ENCODE data around the gene WDR46.
"Not testable (repeated sequence)": the region's sequence is repeated elsewhere in the genome, so short reads cannot be mapped to it uniquely, and the experiment has no call there.

The WDR46 gene

DNA sequence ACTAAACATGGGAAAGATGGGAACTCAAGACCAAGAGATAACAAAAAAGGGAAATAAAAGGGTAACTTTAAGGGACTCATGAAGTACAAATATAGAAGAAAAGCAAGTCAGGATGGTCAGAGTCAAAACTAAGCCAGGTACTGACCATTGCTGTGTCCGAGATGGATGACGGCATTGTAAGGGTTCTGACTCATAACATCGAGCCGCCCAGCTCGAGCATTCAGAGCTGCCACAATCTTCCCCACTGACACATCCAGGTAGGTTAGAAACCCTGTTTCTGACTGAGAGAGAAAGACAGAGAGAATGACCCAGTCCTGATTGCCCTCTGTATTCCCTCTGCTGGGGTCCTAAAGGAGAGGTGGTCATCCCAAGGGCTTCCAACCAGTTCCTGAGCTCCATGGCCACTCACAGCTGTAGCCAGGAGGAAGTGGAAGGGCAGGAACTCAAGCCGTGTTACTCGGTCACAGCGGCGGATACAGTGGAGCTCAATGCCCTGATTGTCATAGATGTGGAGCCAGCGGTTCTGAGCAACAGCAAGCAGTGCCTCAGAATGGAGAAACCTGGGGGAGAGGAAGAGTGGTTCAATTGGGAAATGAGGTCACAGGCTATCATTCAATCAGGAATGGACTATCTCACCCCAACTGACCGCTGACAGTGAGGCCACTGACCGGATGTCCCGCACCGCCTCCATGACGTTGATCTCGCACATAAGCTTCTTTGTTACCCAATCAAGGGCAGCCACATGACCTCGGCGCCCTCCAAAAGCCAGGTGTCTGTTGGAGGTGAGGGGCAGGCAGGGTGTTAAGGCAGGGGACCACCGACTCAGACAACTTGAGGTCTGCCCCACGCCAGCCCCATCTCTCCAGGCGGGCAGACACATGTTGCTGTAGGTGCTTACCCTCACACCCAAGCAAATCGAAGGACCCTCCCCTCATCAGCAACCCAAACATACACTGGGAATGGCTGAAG is 1.8 kb downstream of the WDR46 start:
- DNase-seq: no peak

DNA sequence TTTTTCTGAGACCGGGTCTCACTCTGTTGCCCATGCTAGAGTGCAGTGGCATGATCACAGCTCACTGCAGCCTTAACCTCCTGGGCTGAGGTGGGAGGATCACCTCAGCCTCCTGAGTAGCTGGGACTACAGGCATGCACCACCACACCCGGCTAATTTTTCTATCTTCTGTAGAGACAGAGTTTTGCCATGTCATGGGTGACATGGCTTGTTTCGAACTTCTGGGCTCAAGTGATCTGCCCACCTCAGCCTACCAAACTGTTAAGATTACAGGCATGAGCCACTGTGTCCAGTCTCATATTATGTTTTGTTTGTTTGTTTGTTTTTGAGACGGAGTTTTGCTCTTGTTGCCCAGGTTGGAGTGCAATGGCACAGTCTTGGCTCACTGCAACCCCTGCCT is 3.8 kb downstream of the WDR46 start:
- not testable (repeated sequence) for DNase-seq

DNA sequence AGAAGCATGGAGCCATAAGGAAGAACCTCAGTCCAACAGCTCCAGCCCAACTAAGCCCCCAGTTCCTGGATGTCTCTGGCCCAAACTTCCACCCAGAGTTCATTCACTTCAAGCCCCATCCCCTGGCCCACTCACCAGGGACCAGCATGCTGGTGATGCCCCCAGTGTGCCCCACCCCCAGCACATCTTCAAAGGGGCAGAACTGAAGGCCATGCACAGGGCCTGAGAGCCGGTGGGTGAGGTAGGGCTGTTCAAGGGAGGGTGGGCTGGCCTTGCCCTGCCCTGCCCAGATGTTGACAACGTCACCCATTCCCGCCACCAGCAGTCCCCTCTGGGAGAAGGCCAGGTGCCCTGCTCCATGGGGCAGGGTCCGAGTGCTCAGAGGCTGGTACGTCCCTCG is 8.5 kb downstream of the WDR46 start:
- no peak for DNase-seq

DNA sequence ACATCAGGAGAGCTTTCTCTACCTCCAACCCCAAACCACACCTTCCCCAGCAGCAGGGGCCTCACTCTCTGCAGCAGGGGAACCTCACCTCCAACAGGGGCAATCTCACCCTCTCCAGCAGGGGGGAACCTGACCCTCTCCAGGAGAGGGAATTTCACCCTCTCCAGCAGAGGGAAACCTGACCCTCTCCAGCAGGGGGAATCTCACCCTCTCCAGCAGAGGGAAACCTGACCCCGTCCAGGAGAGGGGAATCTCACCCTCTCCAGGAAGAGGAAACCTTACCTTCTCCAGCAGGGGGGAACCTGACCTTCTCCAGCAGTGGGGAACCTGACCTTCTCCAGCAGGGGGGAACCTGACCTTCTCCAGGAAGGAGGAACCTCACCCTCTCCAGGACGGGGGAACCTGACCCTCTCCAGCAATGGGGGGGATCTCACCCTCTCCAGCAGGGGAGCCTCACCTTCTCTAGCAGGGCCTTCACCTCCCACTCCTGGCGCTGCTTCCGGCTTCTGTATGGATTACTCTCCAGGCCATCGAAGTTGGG is 9.0 kb downstream of the WDR46 start:
- no peak for DNase-seq

DNA sequence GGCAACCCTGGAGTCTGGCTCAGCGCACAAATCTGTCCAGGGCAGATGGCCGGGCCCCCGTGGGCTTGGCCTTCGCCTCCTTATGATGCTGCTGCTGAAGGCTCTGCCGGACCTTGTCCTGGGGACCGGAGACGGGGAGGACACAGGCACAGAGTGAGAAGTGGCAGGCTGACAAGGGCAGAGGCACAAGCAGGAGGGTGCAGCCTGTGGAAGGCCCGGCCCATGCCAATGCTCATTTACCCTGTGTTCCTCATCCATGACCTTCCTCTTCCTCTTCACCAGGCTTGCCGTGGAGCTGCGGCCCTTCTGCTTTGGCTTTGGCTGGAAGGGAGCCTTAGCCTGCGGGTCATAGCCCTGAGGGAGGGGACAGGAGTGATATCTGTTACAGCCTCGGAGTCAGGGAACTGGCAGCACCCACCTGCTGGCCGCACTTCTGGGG is 9.8 kb downstream of the WDR46 start:
- DNase-seq: no peak

DNA sequence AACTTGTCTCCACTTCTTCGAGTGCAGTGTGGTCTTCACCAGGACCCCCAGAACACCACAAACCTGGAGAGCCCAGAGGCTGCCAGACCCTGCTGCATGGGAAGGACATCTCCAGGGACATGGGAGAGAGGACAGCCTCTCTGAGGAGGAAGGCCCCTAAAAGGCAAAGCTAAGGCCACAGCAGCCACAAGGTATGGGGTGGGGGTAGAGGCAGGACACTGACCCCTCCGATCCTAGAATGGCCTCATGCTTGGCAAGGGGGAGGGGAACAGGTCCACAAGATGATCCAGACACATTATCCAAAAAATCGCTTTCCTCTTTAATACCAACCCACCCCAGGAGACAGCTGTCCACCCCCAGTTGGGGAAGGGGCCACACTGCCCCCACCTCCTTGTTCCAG is 10.2 kb downstream of the WDR46 start:
- no peak for DNase-seq

DNA sequence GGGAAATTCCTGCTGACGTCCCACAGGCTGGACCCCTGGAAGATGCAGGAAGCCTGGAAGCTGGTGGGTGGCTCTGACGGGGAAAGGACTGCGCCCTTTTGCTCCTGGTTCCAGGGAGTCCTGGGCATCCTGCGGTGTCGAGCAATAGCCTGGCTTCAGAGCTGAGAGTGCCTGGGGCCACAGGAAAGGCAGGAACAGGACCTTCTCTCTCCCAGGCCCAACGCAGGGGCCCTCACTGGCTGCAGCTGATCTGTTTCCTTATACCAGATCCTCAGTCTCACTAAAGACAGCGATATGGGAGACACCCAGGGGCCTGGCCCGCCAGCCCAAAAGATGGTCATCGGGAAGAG is 10.7 kb downstream of the WDR46 start:
- DNase-seq: no peak

DNA sequence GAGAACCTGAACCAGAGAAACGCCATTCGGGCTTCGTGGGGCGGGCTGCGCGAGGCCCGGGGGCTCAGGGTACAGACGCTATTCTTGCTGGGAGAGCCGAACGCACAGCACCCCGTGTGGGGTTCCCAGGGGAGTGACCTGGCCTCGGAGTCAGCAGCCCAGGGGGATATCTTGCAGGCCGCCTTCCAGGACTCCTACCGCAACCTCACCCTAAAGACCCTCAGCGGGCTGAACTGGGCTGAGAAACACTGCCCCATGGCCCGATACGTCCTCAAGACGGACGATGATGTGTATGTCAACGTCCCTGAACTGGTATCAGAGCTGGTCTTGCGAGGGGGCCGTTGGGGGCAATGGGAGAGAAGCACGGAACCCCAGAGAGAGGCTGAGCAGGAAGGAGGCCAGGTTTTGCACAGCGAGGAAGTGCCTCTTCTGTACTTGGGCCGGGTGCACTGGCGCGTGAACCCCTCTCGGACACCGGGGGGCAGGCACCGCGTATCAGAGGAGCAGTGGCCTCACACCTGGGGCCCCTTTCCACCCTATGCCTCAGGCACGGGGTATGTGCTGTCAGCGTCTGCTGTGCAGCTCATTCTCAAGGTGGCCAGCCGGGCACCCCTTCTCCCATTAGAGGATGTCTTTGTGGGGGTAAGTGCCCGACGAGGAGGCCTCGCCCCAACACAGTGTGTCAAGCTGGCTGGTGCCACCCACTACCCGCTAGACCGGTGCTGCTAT is 11.2 kb downstream of the WDR46 start:
- no peak for DNase-seq

DNA sequence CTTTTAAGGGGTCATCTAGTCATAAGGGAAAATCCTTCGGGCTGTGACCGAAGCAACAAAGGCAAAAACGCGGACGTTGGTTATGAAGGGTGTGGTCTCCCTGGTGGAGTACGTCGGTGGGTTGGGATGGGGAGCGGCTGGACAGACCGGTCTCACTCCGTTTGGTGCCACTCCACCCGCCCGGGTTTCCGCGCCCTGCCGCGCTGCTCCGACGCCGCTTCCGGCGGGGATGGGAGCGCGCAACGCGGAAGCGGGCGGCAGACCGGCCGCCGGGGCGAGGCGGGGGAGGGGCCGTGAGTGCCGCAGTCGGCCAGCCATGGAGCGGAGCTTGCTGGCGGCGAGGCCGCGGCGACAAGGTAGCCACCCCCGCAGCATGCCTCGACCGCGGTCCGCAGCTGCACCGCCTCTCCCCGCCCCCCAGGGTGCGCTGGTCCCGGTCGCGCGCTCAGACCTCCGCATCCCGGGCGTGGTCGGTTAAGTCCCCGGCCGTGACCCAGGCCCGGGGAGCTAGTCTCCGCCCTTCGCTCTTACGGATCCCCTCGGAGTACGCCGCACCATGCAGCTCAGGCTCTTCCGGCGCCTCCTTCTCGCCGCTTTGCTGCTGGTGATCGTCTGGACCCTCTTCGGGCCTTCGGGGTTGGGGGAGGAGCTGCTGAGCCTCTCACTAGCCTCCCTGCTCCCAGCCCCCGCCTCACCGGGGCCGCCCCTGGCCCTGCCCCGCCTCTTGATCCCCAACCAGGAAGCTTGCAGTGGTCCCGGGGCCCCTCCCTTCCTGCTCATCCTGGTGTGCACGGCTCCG is 12.0 kb downstream of the WDR46 start, which contains the start of gene B3GALT4:
TSS of gene B3GALT4 (plus strand) at position 260 of the 799 bp plus-strand sequence. CDS start at position 557, 297 bp downstream.
- DNase-seq: peak; percentile 45 to 65 (median 57)

DNA sequence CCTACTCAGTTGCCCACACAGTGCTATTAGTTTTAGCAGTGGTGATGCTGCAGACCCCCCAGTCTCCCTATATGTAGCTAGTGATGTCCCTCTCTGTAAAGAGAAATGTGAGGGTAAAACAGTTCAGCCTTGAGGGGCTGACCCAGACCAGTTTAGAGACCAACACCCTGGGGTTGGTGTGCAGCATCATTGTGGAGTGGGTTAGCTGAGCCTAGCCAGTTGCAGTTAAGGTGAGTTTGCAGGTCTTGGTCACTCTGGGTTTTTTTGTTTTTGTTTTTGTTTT is 12.5 kb downstream of the WDR46 start:
- no peak for DNase-seq

DNA sequence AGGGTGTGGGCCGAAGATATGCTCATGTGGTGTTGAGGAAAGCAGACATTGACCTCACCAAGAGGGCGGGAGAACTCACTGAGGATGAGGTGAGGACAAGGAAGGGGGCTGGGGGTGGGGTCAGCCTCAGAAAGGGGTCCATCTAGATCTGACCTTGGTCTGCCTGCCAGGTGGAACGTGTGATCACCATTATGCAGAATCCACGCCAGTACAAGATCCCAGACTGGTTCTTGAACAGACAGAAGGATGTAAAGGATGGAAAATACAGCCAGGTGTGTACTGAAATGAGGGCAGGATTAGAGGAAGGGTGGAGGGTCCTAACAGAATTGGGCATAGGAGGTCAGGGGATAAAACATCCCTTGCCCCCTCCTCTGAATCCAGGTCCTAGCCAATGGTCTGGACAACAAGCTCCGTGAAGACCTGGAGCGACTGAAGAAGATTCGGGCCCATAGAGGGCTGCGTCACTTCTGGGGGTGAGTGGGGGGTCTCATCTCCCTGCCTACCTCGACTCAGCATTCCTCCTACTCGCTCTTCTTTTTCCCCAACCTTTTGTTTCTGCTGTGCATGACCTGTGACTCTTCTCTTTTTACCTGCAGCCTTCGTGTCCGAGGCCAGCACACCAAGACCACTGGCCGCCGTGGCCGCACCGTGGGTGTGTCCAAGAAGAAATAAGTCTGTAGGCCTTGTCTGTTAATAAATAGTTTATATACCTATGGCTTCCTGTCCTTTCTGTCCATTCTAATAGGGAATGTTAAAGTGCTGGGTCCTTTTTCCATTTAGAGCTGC is 13.1 kb downstream of the WDR46 start:
- not testable (repeated sequence) for DNase-seq

DNA sequence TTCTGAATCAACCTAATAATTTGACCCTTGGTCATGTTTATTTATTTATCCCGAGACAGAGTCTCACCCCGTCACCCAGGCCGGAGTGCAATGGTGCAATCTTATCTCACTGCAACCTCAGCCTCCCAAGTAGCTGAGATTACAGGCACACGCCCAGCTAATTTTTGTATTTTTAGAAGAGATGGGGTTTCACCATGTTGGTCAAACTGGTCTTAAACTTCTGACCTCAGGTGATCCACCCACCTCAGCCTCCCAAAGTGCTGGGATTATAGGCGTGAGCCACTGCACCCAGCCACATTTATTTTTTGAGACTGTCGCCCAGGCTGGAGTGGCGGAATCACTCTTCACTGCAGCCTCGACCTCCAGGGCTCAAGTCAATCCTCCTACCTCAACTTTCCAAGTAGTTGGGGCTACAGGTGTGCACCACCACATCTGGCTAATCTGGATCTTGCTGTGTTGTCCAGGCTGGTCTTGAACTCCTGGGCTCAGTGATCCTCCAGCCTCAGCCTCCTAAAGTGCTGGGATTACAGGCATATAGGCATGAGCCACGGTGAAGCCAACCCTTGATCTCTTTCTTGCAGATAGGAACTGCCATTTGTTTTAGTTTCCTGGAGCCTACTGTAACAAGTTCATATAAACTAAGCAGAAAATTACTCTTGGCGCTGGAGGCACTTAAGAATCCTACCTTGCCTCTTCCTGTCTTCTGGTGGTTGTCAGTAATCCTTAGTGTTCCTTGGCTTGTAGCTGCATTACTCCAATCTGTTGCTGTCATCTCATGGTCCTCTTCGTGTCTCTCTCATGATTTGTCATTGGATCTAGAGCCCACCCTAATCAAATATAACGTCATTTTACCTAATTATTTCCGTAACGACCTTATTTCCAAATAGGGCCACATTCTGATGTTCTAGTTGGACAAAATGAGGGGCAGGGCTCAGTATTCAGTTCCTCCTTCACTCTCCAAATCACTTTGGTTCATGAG is 14.8 kb downstream of the WDR46 start:
- DNase-seq: no peak

DNA sequence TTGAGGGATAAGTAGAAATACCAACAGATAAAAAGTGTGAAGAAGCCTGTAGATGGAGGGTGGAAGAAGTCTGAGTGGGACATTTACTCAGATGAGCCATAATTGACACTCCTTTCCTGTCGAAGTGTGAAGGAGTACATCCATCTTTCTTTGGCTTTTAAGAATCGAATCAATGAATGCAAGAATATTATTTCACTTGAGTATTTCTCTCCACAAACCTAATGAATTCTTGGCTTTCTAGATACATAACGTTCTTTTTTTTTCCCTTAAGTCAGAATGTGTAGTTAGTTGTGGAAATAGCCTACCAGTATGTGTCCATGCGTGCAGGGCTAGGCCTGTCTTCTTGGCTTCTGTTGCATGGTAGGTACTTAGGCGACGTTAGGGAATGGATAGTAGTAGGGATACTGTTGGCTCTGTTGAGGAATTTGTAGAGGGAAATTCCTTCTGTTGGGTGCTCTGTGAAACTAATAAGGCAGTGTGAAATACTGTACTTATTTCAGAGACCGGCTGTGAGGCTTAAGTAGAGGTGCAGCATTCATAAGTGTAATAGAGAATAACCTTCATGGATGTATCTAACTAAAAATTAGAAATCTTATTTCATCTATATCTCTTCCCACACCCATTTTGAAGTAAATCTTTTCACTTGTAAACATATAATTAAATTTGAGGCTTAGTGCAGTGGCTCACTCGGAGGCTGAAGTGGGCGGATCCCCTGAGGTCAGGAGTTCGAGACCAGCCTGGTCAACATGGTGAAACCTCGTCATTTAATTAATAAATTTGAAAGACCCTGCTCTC is 15.7 kb downstream of the WDR46 start:
- no peak for DNase-seq

DNA sequence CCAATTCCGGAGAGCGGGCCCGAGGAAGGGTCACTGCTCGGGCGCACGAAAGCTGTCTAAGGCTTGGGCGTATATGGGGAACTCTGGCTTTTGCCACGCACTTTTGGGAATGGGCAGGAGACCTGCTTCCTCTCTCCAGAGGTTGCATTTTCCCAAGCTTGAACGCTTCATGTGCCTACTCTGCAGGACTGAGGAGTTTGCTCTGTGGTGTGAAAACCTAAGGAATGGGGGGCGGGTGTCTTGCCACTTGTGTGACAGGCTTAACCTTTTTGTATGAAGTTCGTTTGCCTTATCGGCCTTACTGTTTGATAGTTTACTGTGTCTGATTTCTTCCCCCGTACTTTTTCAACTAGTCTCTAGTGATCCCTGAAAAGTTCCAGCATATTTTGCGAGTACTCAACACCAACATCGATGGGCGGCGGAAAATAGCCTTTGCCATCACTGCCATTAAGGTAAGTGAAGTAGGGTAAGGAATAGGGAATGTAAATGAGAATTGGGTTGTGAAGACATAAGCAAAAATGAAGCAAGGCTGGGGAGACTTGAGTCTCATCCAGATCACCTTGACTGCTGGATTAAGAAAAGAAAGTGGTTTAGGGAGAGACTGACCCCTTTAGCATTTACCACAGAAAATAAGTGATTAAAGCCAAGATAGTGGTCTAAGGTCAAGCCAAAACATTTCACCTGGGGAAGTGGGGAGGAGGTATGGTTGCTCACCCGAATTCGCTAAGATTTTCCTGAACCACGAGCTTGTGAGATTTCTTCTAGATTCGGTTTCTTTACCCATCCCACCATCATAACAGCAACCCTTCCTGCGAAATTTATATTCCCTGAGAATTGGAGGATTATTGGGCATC is 16.5 kb downstream of the WDR46 start:
- no peak for DNase-seq

DNA sequence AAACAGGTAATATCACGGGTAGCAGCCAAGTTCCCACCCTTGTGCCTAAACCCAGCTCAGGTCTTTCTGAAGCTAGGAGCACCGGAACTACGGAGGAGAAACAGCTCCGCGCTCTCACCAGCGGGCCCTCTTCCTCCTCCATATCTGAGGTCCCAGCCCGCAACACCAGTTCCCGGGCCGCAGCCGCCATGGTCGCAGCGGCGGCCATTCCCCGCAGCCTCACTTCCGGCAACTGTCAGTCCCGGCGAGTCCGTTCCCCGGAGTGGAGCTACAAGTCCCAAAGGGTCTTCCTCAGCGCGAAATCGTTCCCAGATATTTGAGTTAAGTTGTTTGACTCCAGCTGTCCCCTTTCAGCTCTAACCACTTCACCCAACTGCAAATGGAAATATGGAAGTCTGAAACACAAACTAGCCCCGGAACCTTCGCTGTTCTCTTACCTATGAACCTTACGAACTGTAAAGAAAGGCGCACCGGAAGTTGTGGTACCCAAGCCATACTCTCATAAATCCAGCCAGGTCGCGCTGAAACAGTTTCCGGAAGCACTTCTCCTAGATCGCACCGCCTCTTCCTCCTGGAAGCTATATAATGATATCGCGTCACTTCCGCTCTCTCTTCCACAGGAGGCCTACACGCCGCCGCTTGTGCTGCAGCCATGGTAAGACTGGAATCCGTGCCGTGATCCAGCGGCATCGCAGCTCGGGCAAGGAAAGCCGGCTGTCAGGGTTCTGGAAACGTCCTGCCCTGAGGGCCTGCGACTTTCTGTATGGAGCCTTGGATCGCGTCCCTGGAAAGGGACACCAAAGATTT is 17.4 kb downstream of the WDR46 start, which contains the start of the genes RPS18 and VPS52:
TSS of gene RPS18 (plus strand) at position 608 of the 807 bp plus-strand sequence. CDS start at position 653, 45 bp downstream.
TSS of gene VPS52 (minus strand) at position 409 of the 807 bp plus-strand sequence. CDS start at position 208, 201 bp downstream.
- DNase-seq: peak; percentile 77 to 80 (median 80)

DNA sequence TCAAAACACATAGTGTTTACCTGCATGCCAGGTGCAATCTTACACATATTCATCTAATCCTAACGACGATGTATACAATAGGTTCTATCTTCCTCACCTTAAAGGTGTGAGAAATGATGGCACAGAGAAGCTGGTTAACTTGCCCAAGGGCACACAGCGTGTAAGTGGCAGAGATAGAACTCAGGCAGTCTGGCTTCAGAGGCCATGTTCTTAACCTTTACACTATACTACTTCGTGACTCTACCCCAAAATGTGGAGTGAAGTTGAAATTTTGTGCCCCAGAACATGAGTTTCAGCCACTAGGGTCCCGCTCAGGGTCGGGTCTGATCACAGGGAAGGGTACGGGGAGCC is 17.9 kb downstream of the WDR46 start:
- DNase-seq: no peak

DNA sequence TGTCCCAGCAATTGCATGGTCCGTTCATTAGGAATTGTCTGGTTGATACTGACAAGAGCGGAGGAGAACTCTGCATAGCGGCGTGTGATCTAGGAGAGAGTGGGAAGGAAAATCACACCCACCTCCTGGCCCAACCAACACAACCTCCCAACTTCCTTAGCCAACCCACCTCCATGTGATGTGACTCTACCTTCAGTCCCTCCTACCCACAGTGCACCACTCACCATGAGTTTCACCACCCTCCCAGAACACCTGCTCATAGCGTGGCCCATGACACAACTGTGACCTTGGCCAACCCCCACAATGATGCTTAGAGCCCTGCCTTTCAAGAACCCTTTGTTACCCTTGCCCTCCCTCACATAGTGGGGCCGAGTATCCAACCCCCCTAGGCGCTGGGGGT is 25.0 kb downstream of the WDR46 start:
- no peak for DNase-seq

DNA sequence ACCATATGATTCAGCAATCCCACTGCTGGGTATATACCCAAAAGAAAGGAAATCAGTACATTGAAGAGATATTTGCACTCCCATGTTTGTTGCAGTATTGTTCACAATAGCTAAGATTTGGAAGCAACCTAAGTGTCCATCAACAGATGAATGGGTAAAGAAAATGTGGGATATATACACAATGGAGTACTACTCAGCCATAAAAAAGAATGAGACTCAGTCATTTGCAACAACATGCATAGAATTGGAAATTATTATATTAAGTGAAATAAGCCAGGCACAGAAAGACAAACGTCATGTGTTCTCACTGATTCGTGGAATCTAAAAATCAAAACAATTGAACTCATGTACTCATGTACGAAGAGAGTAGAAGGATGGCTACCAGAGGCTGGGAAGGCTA is 26.5 kb downstream of the WDR46 start:
- DNase-seq: not testable (repeated sequence)
